Muscle of leg (tissue), 11 donors: Measurements from ENCODE around the gene TNFRSF12A. TPM values are rescaled to one million over a fixed set of nuclear protein-coding genes. Genes with fewer than 3 reads are reported as not detected.
A peak's percentile ranks its signal among the peaks of the same experiment; 100 is the strongest.

Experiments
- DNase-seq: peaks from one replicate; pipeline ENCODE4 v3.0.0; 2013
- H3K27ac ChIP-seq: one replicate; pipeline ENCODE4 v1.5.1; 2013; ENCODE audit warnings: mild to moderate bottlenecking, low read length, control low read depth
- H3K27me3 ChIP-seq: one replicate; pipeline ENCODE4 v1.6.1; 2013; ENCODE audit warnings: low read length; ENCODE audit not compliant: control insufficient read depth, insufficient read depth
- H3K36me3 ChIP-seq: one replicate; pipeline ENCODE4 v1.6.1; 2013; ENCODE audit warnings: low read length; ENCODE audit not compliant: control insufficient read depth, insufficient read depth
- H3K4me1 ChIP-seq: one replicate; pipeline ENCODE4 v1.6.1; 2013; ENCODE audit warnings: low read length; ENCODE audit not compliant: control insufficient read depth, insufficient read depth
- H3K4me3 ChIP-seq: one replicate; pipeline ENCODE4 v1.5.1; 2013; ENCODE audit warnings: low read length, control low read depth
- H3K9me3 ChIP-seq: replicated peaks from 2 replicates; pipeline ENCODE4 v1.6.1; 2013; ENCODE audit warnings: low read depth, low read length; ENCODE audit not compliant: control insufficient read depth
- WGBS: methylation state at CpG from one replicate; pipeline ENCODE4 v1.1.5; 2013; ENCODE audit warnings: missing lambda C conversion rate; ENCODE audit not compliant: insufficient coverage; 5-methylcytosine and 5-hydroxymethylcytosine counted together
- polyA plus RNA-seq, 8 donors: library from polyadenylated mRNA; unstranded; fragments of 120-200 nt; gene quantifications; one replicate each; pipeline versions ENCODE4 v1.2.1 to v1.2.3, GENCODE V29; 2013; ENCODE audit warnings: inconsistent platforms in 1 of 8, low replicate concordance in 1 of 8; ENCODE audit not compliant: insufficient read length in 8 of 8, insufficient read depth in 1 of 8
- total RNA-seq: library from RNA; stranded (reverse); fragments of 120-200 nt; gene quantifications from one replicate; pipeline ENCODE4 v1.2.4, GENCODE V29; 2013

TNFRSF12A gene
- total and polyA plus RNA-seq, 9 donors: 26.4 to 65.2 (median 39.8) TPM

GRCh38 chr16:3056336-3057180 lies 36.4 kb downstream of the TNFRSF12A start:
- Histone ChIP-seq H3K4me3 (no peak overlapping the region), H3K4me1 (peaks cover 25% of the 10 kb centered on the region), H3K36me3 (peaks cover 3% of the 10 kb centered on the region), H3K27ac (no peak overlapping the region), H3K9me3 (no peaks in the 10 kb centered on the region), H3K27me3 (peaks cover 6% of the 10 kb centered on the region)
- 70% methylated on average over 12 of the region's 19 CpGs for WGBS
- DNase-seq: no peak

- Histone ChIP-seq H3K4me3 (no peak overlapping the region), H3K9me3 (no peaks in the 10 kb centered on the region), H3K27me3 (peaks cover 6% of the 10 kb centered on the region), H3K4me1 (peaks cover 25% of the 10 kb centered on the region), H3K36me3 (peaks cover 3% of the 10 kb centered on the region), H3K27ac (no peak overlapping the region)
- no peak for DNase-seq
- 87% methylated on average over 11 of the region's 22 CpGs for WGBS
These were observed 37.3 kb downstream of the TNFRSF12A start for GRCh38 chr16:3057181-3058138.

- 3% methylated on average over 54 of the region's 77 CpGs for WGBS
- no peak overlapping the region for H3K27ac ChIP-seq
- H3K27me3 ChIP-seq: peaks cover 6% of the 10 kb centered on the region
- H3K9me3 ChIP-seq: no peaks in the 10 kb centered on the region
- H3K4me1 ChIP-seq: peaks cover 25% of the 10 kb centered on the region
- peak overlapping the region; percentile 85 for H3K4me3 ChIP-seq
- DNase-seq: peak; percentile 67
- peaks cover 3% of the 10 kb centered on the region for H3K36me3 ChIP-seq
These were observed 38.2 kb downstream of the TNFRSF12A start for GRCh38 chr16:3058139-3059030.

- under 1% methylated on average over 67 of the region's 67 CpGs for WGBS
- Histone ChIP-seq H3K9me3 (no peaks in the 10 kb centered on the region), H3K4me1 (peaks cover 25% of the 10 kb centered on the region), H3K4me3 (peak overlapping the region; percentile 85), H3K27me3 (peaks cover 6% of the 10 kb centered on the region), H3K36me3 (no peaks in the 10 kb centered on the region), H3K27ac (peak overlapping the region; percentile 80)
- peak; percentile 92 for DNase-seq
These were observed 39.0 kb downstream of the TNFRSF12A start for GRCh38 chr16:3059041-3059722.

- peak overlapping the region; percentile 48 for H3K4me3 ChIP-seq
- no peaks in the 10 kb centered on the region for H3K36me3 ChIP-seq
- no peaks in the 10 kb centered on the region for H3K9me3 ChIP-seq
- 59% methylated on average over 4 of the region's 9 CpGs for WGBS
- H3K27ac ChIP-seq: peak overlapping the region; percentile 80
- H3K4me1 ChIP-seq: peaks cover 29% of the 10 kb centered on the region
- H3K27me3 ChIP-seq: peaks cover 6% of the 10 kb centered on the region
- DNase-seq: no peak
These were observed 39.6 kb downstream of the TNFRSF12A start for GRCh38 chr16:3059723-3060242.

GRCh38 chr16:3060339-3061127 lies 40.4 kb downstream of the TNFRSF12A start:
- DNase-seq: peak; percentile 55
- no peak overlapping the region for H3K4me3 ChIP-seq
- H3K4me1 ChIP-seq: peaks cover 36% of the 10 kb centered on the region

GRCh38 chr16:3062553-3062952 lies 42.4 kb downstream of the TNFRSF12A start:
- Histone ChIP-seq H3K4me3 (no peak overlapping the region), H3K4me1 (peaks cover 52% of the 10 kb centered on the region), H3K36me3 (no peaks in the 10 kb centered on the region), H3K27ac (no peak overlapping the region), H3K27me3 (peaks cover 4% of the 10 kb centered on the region), H3K9me3 (no peaks in the 10 kb centered on the region)
- DNase-seq: no peak
- no CpG with 5 or more reads among the region's 6 CpGs for WGBS

More at GRCh38 chr16:3060339-3061127, 40.4 kb downstream of the TNFRSF12A start:
- Histone ChIP-seq H3K36me3 (no peaks in the 10 kb centered on the region), H3K27ac (peak overlapping the region; percentile 51), H3K27me3 (peaks cover 6% of the 10 kb centered on the region), H3K9me3 (no peaks in the 10 kb centered on the region)
- 82% methylated on average over 6 of the region's 14 CpGs for WGBS

GRCh38 chr16:3063625-3064386 lies 43.6 kb downstream of the TNFRSF12A start:
- no peaks in the 10 kb centered on the region for H3K9me3 ChIP-seq
- no peaks in the 10 kb centered on the region for H3K27me3 ChIP-seq
- WGBS: 100% methylated on average over 2 of the region's 8 CpGs
- H3K36me3 ChIP-seq: no peaks in the 10 kb centered on the region
- no peak overlapping the region for H3K4me3 ChIP-seq
- DNase-seq: no peak
- H3K27ac ChIP-seq: no peak overlapping the region
- H3K4me1 ChIP-seq: peaks cover 44% of the 10 kb centered on the region
